Kidney capillary endothelial cell (primary cell): ENCODE data around the gene ST6GAL1.
"Not testable (repeated sequence)": the region's sequence is repeated elsewhere in the genome, so short reads cannot be mapped to it uniquely, and the experiment has no call there.

Source experiments
- DNase-seq: peaks from one replicate; pipeline ENCODE4 v3.0.0-alpha.2; 2018; ENCODE audit warnings: low spot score

ST6GAL1 gene

GRCh38 chr3:186930143-186930640 is at the start of gene ST6GAL1:
ST6GAL1 (plus strand) TSS chr3:186930526; CDS start chr3:187042704, 112,178 bp downstream.
- peak; percentile 65 for DNase-seq

GRCh38 chr3:186882150-186882524 is 48.2 kb upstream of the ST6GAL1 start:
- no peak for DNase-seq

- peak; percentile 85 for DNase-seq
These were observed 47.2 kb upstream of the ST6GAL1 start for GRCh38 chr3:186882881-186883685.

GRCh38 chr3:186883686-186884058 is 46.7 kb upstream of the ST6GAL1 start:
- no peak for DNase-seq

GRCh38 chr3:186884868-186885267 is 45.5 kb upstream of the ST6GAL1 start:
- not testable (repeated sequence) for DNase-seq

- no peak for DNase-seq
These were observed 43.9 kb upstream of the ST6GAL1 start for GRCh38 chr3:186886202-186886981.

GRCh38 chr3:186887507-186887938 is 42.8 kb upstream of the ST6GAL1 start:
- DNase-seq = not testable (repeated sequence)

GRCh38 chr3:186888569-186888968 is 41.8 kb upstream of the ST6GAL1 start:
- no peak for DNase-seq

GRCh38 chr3:186889698-186890097 is 40.6 kb upstream of the ST6GAL1 start:
- DNase-seq = not testable (repeated sequence)

- no peak for DNase-seq
These were observed 39.4 kb upstream of the ST6GAL1 start for GRCh38 chr3:186890911-186891310.

GRCh38 chr3:186893071-186893470 is 37.3 kb upstream of the ST6GAL1 start:
- not testable (repeated sequence) for DNase-seq

GRCh38 chr3:186895406-186895805 is 34.9 kb upstream of the ST6GAL1 start:
- DNase-seq = no peak

GRCh38 chr3:186896006-186896405 is 34.3 kb upstream of the ST6GAL1 start:
- DNase-seq = no peak

GRCh38 chr3:186896875-186897274 is 33.5 kb upstream of the ST6GAL1 start:
- DNase-seq = no peak

GRCh38 chr3:186901135-186901734 is 29.1 kb upstream of the ST6GAL1 start:
- no peak for DNase-seq

- no peak for DNase-seq
These were observed 28.2 kb upstream of the ST6GAL1 start for GRCh38 chr3:186902154-186902553.

GRCh38 chr3:186902713-186903112 is 27.6 kb upstream of the ST6GAL1 start:
- no peak for DNase-seq

GRCh38 chr3:186903676-186904075 is 26.6 kb upstream of the ST6GAL1 start:
- DNase-seq = not testable (repeated sequence)

- not testable (repeated sequence) for DNase-seq
These were observed 23.3 kb upstream of the ST6GAL1 start for GRCh38 chr3:186907075-186907474.

GRCh38 chr3:186909078-186909853 is 21.1 kb upstream of the ST6GAL1 start:
- DNase-seq = no peak
